Activated CD8-positive, alpha-beta T cell treated with anti-CD3 and anti-CD28 coated beads, Interleukin-2, amount 10 ng/mL, durations not matched to agents 7 days and 5 days (primary cell): Measurements from ENCODE around the gene CA9. TPM values are rescaled to one million over a fixed set of nuclear protein-coding genes. Genes with fewer than 3 reads are reported as not detected.

Experiments used
- ATAC-seq: fragments of 150-1000 bp; cut with Tn5 transposase; one replicate; pipeline ENCODE4 v1.10.0; 2021; ENCODE audit warnings: moderate library complexity
- CTCF ChIA-PET: fragments of 350-600 bp; sonication (Branson Sonifier 250); formaldehyde crosslinking; loops from one replicate; lab custom pipeline; 2021; ENCODE audit warnings: antibody characterized with exemption; lab: Charles Lee
- POLR2A ChIA-PET: fragments of 350-600 bp; sonication (Branson Sonifier 250); formaldehyde crosslinking; loops from one replicate; lab custom pipeline; 2021; ENCODE audit warnings: antibody characterized with exemption; lab: Charles Lee
- DNase-seq: peaks from one replicate; pipeline ENCODE4 v3.0.0-alpha.2; 2020
- H3K27ac Mint-ChIP-seq: one replicate; pipeline ENCODE4 v1.8.0; 2021; ENCODE audit warnings: mild to moderate bottlenecking, mixed read lengths
- H3K27me3 Mint-ChIP-seq: one replicate; pipeline ENCODE4 v1.8.0; 2021; ENCODE audit warnings: low read depth, mixed read lengths
- H3K36me3 Mint-ChIP-seq: one replicate; pipeline ENCODE4 v1.8.0; 2021; ENCODE audit warnings: low read depth, mixed read lengths
- H3K4me1 Mint-ChIP-seq: one replicate; pipeline ENCODE4 v1.8.0; 2021; ENCODE audit warnings: low read depth, mixed read lengths
- H3K4me3 Mint-ChIP-seq: one replicate; pipeline ENCODE4 v1.8.0; 2021; ENCODE audit warnings: mild to moderate bottlenecking, mixed read lengths
- H3K9me3 Mint-ChIP-seq: one replicate; pipeline ENCODE4 v1.8.0; 2022; ENCODE audit warnings: mixed read lengths; ENCODE audit not compliant: insufficient read depth
- total RNA-seq, 2 experiments: library from RNA; stranded (reverse); gene quantifications; one replicate each; pipeline ENCODE4 v1.2.3, GENCODE V29; 2021

CA9 gene
- total RNA-seq, 2 experiments from 2014 or later, result 0.50 to 1.3 TPM

GRCh38 chr9:35717132-35717870 is 43.6 kb downstream of the CA9 start:
- H3K4me3 Mint-ChIP-seq, result no peak overlapping the region
- DNase-seq (no peak), ATAC-seq (no peak)
- no peak overlapping the region for H3K27ac Mint-ChIP-seq
- H3K36me3 Mint-ChIP-seq, result peaks cover 85% of the 10 kb centered on the region
- H3K4me1 Mint-ChIP-seq, result peaks cover 3% of the 10 kb centered on the region
- H3K9me3 Mint-ChIP-seq, result no peaks in the 10 kb centered on the region
- ChIA-PET CTCF (interaction anchor here (1.2 to 23.9 kb wide), 3 partner anchors 11 to 21 kb away, joined by 4 to 209 read pairs (median 6); partner anchors contain the start of genes CREB3 and TLN1), POLR2A (interaction anchor here (0.6 to 1.1 kb wide), 2 partner anchors 15 to 554 kb away, joined by 3 read pairs; partner anchors contain the start of genes CREB3 and TLN1)
- no peaks in the 10 kb centered on the region for H3K27me3 Mint-ChIP-seq

GRCh38 chr9:35718721-35719511 is 45.2 kb downstream of the CA9 start:
- Mint-ChIP-seq H3K27me3 (no peaks in the 10 kb centered on the region), H3K4me1 (peaks cover 3% of the 10 kb centered on the region), H3K4me3 (no peak overlapping the region), H3K9me3 (no peaks in the 10 kb centered on the region), H3K36me3 (peaks cover 86% of the 10 kb centered on the region), H3K27ac (no peak overlapping the region)
- DNase-seq, result no peak
- no peak for ATAC-seq
- CTCF ChIA-PET, result interaction anchor here (1.1 to 23.9 kb wide), 2 partner anchors 9 to 23 kb away, joined by 3 to 209 read pairs; no protein-coding TSS in a partner anchor
- POLR2A ChIA-PET, result no interaction called here

GRCh38 chr9:35719546-35719945 is 45.8 kb downstream of the CA9 start:
- POLR2A ChIA-PET, result no interaction called here

GRCh38 chr9:35723426-35723825 is 49.7 kb downstream of the CA9 start:
- Mint-ChIP-seq H3K27ac (peak overlapping the region; percentile 47), H3K4me1 (no peaks in the 10 kb centered on the region), H3K27me3 (no peaks in the 10 kb centered on the region), H3K4me3 (no peak overlapping the region), H3K36me3 (peaks cover 72% of the 10 kb centered on the region), H3K9me3 (no peaks in the 10 kb centered on the region)
- POLR2A ChIA-PET, result interaction anchor here (1.0 kb wide), 1 partner anchor 8 kb away, joined by 3 read pairs; no protein-coding TSS in a partner anchor
- DNase-seq (no peak), ATAC-seq (no peak)
- CTCF ChIA-PET, result interaction anchor here (23.9 kb wide), 1 partner anchor 27 kb away, joined by 209 read pairs; no protein-coding TSS in a partner anchor

More at GRCh38 chr9:35719546-35719945, 45.8 kb downstream of the CA9 start:
- DNase-seq (no peak), ATAC-seq (no peak)
- Mint-ChIP-seq H3K9me3 (no peaks in the 10 kb centered on the region), H3K36me3 (peaks cover 86% of the 10 kb centered on the region), H3K27me3 (no peaks in the 10 kb centered on the region), H3K4me3 (no peak overlapping the region), H3K27ac (no peak overlapping the region), H3K4me1 (peaks cover 3% of the 10 kb centered on the region)
- CTCF ChIA-PET, result interaction anchor here (2.1 to 23.9 kb wide), 2 partner anchors 12 to 23 kb away, joined by 6 to 209 read pairs; partner anchors contain the start of genes CREB3 and TLN1

- CTCF ChIA-PET, result interaction anchor here (23.9 kb wide), 1 partner anchor 28 kb away, joined by 209 read pairs; no protein-coding TSS in a partner anchor
- Mint-ChIP-seq H3K4me3 (no peak overlapping the region), H3K36me3 (peaks cover 70% of the 10 kb centered on the region), H3K27ac (no peak overlapping the region), H3K9me3 (no peaks in the 10 kb centered on the region), H3K27me3 (no peaks in the 10 kb centered on the region), H3K4me1 (no peaks in the 10 kb centered on the region)
- no peak for DNase-seq
- no peak for ATAC-seq
- POLR2A ChIA-PET, result interaction anchor here (1.0 kb wide), 1 partner anchor 9 kb away, joined by 3 read pairs; no protein-coding TSS in a partner anchor
These were observed 50.2 kb downstream of the CA9 start for GRCh38 chr9:35723908-35724307.

GRCh38 chr9:35725362-35725761 is 51.6 kb downstream of the CA9 start:
- H3K36me3 Mint-ChIP-seq, result peaks cover 55% of the 10 kb centered on the region
- ChIA-PET POLR2A (interaction anchor here (0.6 kb wide), 1 partner anchor 13 kb away, joined by 4 read pairs; no protein-coding TSS in a partner anchor), CTCF (interaction anchor here (4.4 to 23.9 kb wide), 4 partner anchors 21 to 107 kb away, joined by 30 to 209 read pairs (median 90); partner anchors contain the start of genes CD72, GBA2, MSMP and RGP1)
- DNase-seq (no peak), ATAC-seq (no peak)
- no peaks in the 10 kb centered on the region for H3K4me1 Mint-ChIP-seq
- H3K27me3 Mint-ChIP-seq, result no peaks in the 10 kb centered on the region
- no peaks in the 10 kb centered on the region for H3K9me3 Mint-ChIP-seq
- H3K4me3 Mint-ChIP-seq, result no peak overlapping the region
- no peak overlapping the region for H3K27ac Mint-ChIP-seq

GRCh38 chr9:35726931-35727330 is 53.2 kb downstream of the CA9 start:
- H3K27ac Mint-ChIP-seq, result peak overlapping the region; percentile 82

GRCh38 chr9:35727676-35728040 is 53.9 kb downstream of the CA9 start:
- peaks cover 4% of the 10 kb centered on the region for H3K4me1 Mint-ChIP-seq
- no peaks in the 10 kb centered on the region for H3K27me3 Mint-ChIP-seq
- no peak overlapping the region for H3K4me3 Mint-ChIP-seq
- no peak overlapping the region for H3K27ac Mint-ChIP-seq
- peaks cover 38% of the 10 kb centered on the region for H3K36me3 Mint-ChIP-seq
- DNase-seq, result no peak
- H3K9me3 Mint-ChIP-seq, result no peaks in the 10 kb centered on the region
- ChIA-PET POLR2A (interaction anchor here (0.9 to 1.6 kb wide), 6 partner anchors 28 to 739 kb away, joined by 3 to 9 read pairs (median 5); partner anchors contain the start of genes ARHGEF39 and CCDC107), CTCF (interaction anchor here (0.8 to 23.9 kb wide), 23 partner anchors 9 to 124 kb away, joined by 3 to 209 read pairs (median 6); partner anchors contain the start of genes ARHGEF39, CCDC107, CD72 and GBA2)
- ATAC-seq, result no peak

More at GRCh38 chr9:35726931-35727330, 53.2 kb downstream of the CA9 start:
- Mint-ChIP-seq H3K27me3 (no peaks in the 10 kb centered on the region), H3K36me3 (peaks cover 45% of the 10 kb centered on the region), H3K9me3 (no peaks in the 10 kb centered on the region), H3K4me3 (no peak overlapping the region), H3K4me1 (peaks cover 4% of the 10 kb centered on the region)
- ChIA-PET CTCF (interaction anchor here (0.8 to 23.9 kb wide), 23 partner anchors 8 to 464 kb away, joined by 3 to 209 read pairs (median 6); partner anchors contain the start of genes ARHGEF39, CCDC107, CD72 and CLTA), POLR2A (interaction anchor here (1.3 to 1.6 kb wide), 2 partner anchors 12 to 79 kb away, joined by 6 to 9 read pairs; no protein-coding TSS in a partner anchor)
- DNase-seq (peak; percentile 69), ATAC-seq (peak; percentile 16)

- no peaks in the 10 kb centered on the region for H3K9me3 Mint-ChIP-seq
- H3K36me3 Mint-ChIP-seq, result peaks cover 32% of the 10 kb centered on the region
- no peak overlapping the region for H3K4me3 Mint-ChIP-seq
- CTCF ChIA-PET, result interaction anchor here (0.7 to 23.9 kb wide), 27 partner anchors 10 to 237 kb away, joined by 3 to 209 read pairs (median 6); partner anchors contain the start of genes ARHGEF39, CCDC107, CD72 and GBA2
- ATAC-seq (peak; percentile 10), DNase-seq (peak; percentile 71)
- POLR2A ChIA-PET, result interaction anchor here (0.5 to 1.6 kb wide), 10 partner anchors 9 to 740 kb away, joined by 3 to 9 read pairs (median 3); partner anchors contain the start of genes ARHGEF39, CCDC107 and TESK1
- H3K27me3 Mint-ChIP-seq, result no peaks in the 10 kb centered on the region
- H3K27ac Mint-ChIP-seq, result no peak overlapping the region
- peaks cover 8% of the 10 kb centered on the region for H3K4me1 Mint-ChIP-seq
These were observed 54.6 kb downstream of the CA9 start for GRCh38 chr9:35728041-35728971.

- H3K36me3 Mint-ChIP-seq, result peaks cover 25% of the 10 kb centered on the region
- ATAC-seq, result no peak
- no peak for DNase-seq
- H3K4me1 Mint-ChIP-seq, result peaks cover 15% of the 10 kb centered on the region
- H3K9me3 Mint-ChIP-seq, result no peaks in the 10 kb centered on the region
- POLR2A ChIA-PET, result interaction anchor here (0.7 kb wide), 1 partner anchor 110 kb away, joined by 3 read pairs; no protein-coding TSS in a partner anchor
- no peak overlapping the region for H3K4me3 Mint-ChIP-seq
- H3K27ac Mint-ChIP-seq, result no peak overlapping the region
- CTCF ChIA-PET, result interaction anchor here (0.7 to 23.9 kb wide), 20 partner anchors 9 to 236 kb away, joined by 3 to 209 read pairs (median 9); partner anchors contain the start of genes ARHGEF39, CCDC107, CD72 and GBA2
- H3K27me3 Mint-ChIP-seq, result no peaks in the 10 kb centered on the region
These were observed 55.4 kb downstream of the CA9 start for GRCh38 chr9:35729101-35729500.
